GM08714 (cell line): ENCODE data around the gene MIPEP.

ENCODE experiments used
- H3K4me3 ChIP-seq: fragments of 200-500 bp; sonication (Bioruptor generic); 2 replicates; pipeline ENCODE4 v1.5.1; 2014; ENCODE audit warnings: mild to moderate bottlenecking, low read length, inconsistent platforms
- ZNF274 ChIP-seq: IDR thresholded peaks from 2 replicates; pipeline ENCODE4 v1.6.1; 2012; ENCODE audit warnings: mild to moderate bottlenecking, low read depth, low read length

Gene MIPEP

DNA sequence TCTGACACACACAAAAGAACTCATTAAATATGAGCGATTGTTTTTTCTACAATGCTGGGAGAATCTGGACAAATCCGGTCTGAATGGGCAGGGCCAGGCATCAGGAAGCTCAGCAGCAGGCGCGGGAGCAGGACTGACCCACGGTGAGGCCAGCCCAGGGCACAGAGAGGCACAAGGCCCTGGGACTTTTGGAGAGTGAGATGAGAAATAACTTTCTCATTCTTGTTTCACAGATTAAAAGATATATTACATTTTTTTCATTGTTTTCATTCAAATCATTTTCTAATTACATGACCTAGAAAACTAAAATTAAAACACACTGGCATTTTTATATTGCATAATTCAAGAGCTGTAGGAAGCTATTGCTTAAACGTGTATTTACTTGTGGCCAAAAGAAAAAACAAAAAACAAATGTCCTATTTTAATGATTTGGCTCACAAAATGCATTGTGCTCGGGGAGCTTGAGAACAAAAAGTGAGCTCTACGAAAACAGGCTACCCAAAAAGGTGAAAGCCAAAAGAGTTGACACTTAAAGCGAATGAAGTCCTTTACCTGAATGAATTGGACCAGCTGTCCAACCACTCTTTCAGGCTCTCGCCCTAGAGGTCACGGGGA lies 185.8 kb downstream of the MIPEP start:
- no peak overlapping the region for H3K4me3 ChIP-seq
- no peak for TF ChIP-seq ZNF274

GRCh38 chr13:23701636-23702035 lies 187.6 kb downstream of the MIPEP start:
- no peak for TF ChIP-seq ZNF274

GRCh38 chr13:23701186-23701585 lies 188.0 kb downstream of the MIPEP start:
- TF ChIP-seq ZNF274: no peak
- no peak overlapping the region for H3K4me3 ChIP-seq

More at GRCh38 chr13:23701636-23702035, 187.6 kb downstream of the MIPEP start:
- H3K4me3 ChIP-seq: no peak overlapping the region

DNA sequence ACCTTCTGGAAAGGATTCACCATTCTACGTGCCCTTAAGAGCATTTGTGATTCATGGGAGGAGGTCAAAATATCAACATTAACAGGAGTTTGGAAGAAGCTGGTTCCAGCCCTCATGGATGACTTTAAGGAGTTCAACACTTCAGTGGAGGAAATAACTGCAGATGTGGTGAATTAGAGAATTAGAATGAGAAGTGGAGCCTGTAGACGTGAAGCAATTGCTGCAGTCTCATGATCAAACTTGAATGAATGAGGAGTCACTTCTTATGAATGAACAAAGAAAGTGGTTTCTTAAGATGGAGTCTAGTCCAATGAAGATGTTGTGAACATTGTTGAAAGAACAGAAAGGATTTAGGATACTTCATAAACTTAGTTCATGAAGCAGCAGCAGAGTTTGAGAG lies 189.9 kb downstream of the MIPEP start:
- no peak for TF ChIP-seq ZNF274
- no peak overlapping the region for H3K4me3 ChIP-seq

- H3K4me3 ChIP-seq: no peak overlapping the region
- no peak for TF ChIP-seq ZNF274
Observed at GRCh38 chr13:23697772-23698313, 191.4 kb downstream of the MIPEP start.

- TF ChIP-seq ZNF274: no peak
- H3K4me3 ChIP-seq: no peak overlapping the region
Observed at GRCh38 chr13:23696610-23697009, 192.6 kb downstream of the MIPEP start.

DNA sequence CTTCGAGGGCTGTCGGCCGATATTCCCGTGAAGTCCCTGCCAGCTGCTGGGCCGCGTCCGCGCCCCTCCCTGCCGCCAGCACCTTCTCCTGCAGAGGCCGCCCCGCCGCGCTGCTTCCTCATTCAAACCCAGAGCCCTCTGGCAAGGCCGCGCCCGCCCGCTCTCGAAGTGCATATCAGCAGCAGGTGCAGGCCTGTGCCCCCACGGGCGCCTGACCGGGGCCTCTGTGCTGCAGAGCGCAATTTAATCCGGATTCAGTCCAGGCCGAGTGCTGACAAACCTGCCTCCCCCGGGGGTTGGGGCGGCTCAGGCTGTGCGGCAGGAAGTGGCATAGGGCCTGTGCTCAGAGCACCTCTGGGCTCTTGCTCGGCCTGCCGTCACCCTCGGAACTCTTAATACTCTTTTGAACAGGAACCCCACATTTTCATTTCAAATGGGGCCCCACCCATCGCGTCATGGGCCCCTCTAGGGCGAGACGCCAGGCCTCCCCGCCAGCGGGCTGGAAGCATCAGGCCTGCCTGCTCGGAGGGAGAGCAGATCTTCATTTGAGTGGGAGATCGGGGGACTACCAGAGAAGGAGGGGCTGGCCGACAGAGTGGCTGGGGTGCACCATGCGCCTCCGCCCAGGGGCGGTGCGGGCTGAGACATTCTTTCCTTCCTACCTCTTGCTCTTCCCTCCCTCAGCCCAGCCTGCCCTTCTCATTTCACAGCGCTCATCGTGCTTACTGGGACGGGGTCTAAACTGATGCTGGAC lies 193.3 kb downstream of the MIPEP start:
- no peak overlapping the region for H3K4me3 ChIP-seq
- TF ChIP-seq ZNF274: no peak

- TF ChIP-seq ZNF274: no peak
- no peak overlapping the region for H3K4me3 ChIP-seq
Observed at GRCh38 chr13:23695196-23695595, 194.0 kb downstream of the MIPEP start.

DNA sequence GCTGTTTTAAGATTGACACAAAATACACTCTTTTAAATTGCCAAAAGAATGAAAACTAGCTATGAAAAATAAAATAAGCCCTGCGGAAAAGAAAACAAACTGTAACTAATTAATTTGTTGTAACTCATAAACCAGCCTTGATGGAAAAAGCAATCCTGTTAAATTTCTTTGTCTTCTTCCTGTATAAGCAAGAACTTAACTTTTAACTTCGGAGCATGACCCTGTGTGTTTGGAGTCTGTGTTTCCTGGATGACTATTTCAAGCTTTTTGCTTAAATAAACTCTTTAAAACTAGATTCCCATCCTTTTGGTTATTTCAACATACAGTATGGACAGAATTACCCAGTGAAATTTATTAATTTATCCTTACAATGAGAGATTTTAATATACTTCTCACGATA lies 196.4 kb downstream of the MIPEP start:
- TF ChIP-seq ZNF274: no peak
- no peak overlapping the region for H3K4me3 ChIP-seq

DNA sequence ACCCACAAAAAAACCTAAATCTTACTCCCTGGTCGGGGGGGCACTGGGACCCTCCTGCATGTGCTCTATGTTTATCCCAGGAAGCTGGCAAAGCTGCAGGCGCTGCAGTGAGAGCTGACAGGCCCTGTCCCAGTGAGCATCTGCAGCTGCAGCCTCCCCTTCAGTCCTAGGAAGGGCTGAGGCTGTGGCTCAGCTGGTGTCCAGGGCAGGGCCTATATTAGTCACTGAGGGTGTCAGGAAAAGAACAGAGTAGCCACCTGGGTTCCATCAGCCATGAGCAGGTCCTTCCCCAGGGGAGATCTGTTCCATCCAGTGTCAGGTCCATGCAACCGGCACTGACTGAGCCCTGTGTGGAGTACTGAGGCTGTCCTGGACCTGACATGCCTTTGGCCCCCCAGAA lies 198.5 kb downstream of the MIPEP start:
- no peak overlapping the region for H3K4me3 ChIP-seq
- TF ChIP-seq ZNF274: no peak

DNA sequence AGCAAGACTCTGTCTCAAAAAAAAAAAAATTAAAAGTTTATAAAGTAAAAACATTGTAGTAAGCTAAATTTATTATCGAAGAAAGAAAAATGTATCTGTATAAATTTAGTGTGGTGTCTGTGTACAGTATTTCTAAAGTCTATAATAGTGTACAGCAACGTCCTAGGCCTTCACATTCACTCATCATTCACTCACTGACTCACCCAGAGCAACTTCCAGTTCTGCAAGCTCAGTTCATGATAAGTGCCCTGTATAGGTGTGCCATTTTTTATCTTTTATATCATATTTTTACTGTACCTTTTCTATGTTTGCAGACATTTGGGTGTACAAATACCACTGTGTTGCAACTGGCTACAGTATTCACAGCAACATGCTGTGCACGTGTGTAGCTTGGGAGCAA lies 200.9 kb downstream of the MIPEP start:
- H3K4me3 ChIP-seq: no peak overlapping the region
- no peak for TF ChIP-seq ZNF274

GRCh38 chr13:23687614-23688013 lies 201.6 kb downstream of the MIPEP start:
- no peak for TF ChIP-seq ZNF274
- H3K4me3 ChIP-seq: no peak overlapping the region

GRCh38 chr13:23686948-23687347 lies 202.3 kb downstream of the MIPEP start:
- H3K4me3 ChIP-seq: no peak overlapping the region
- no peak for TF ChIP-seq ZNF274

- TF ChIP-seq ZNF274: no peak
- H3K4me3 ChIP-seq: no peak overlapping the region
Observed at GRCh38 chr13:23685416-23685815, 203.8 kb downstream of the MIPEP start.

DNA sequence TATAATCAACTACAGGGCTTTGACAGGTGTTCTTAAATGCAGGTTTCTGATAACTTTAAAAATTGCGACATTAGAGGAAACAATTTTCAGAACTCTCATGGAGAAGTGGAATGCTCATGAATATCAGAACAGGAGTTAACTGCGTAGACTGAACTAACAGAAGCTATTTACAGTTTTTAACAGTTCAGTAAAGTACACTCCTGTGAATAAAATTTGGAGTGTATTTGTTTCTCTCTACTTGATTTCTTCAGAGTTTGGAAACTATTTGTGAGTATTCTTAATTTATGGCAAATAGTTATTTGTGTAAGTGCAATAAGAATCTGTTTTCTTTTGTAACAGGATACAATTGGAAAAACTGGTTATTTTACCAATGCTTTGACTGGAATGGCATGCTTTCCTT lies 204.6 kb downstream of the MIPEP start:
- no peak overlapping the region for H3K4me3 ChIP-seq
- TF ChIP-seq ZNF274: no peak
